ENCODE measurements around the gene WNK2. TPM values are rescaled to one million over a fixed set of nuclear protein-coding genes. Genes with fewer than 3 reads are reported as not detected.
A peak's percentile ranks its signal among the peaks of the same experiment; 100 is the strongest.

The WNK2 gene
- total RNA-seq, 1 donor from 2014 or later, result 222 TPM

- intact Hi-C loops (cut with DNase I), result no loop called here
- ATAC-seq (ENCODE audit: poor library complexity) (no peak), DNase-seq (peak; percentile 13)
Measured at GRCh38 chr9:93256878-93257807, 73.2 kb downstream of the WNK2 start.

- ATAC-seq (ENCODE audit: poor library complexity) (no peak), DNase-seq (no peak)
- intact Hi-C loops (cut with DNase I), result no loop called here
Measured at GRCh38 chr9:93257808-93258331, 73.9 kb downstream of the WNK2 start.

- ATAC-seq (ENCODE audit: poor library complexity), result no peak
- intact Hi-C loops (cut with DNase I), result no loop called here
- DNase-seq, result no peak
Measured at GRCh38 chr9:93258419-93258817, 74.5 kb downstream of the WNK2 start.

- intact Hi-C loops (cut with DNase I), result no loop called here
- DNase-seq, result no peak
- ATAC-seq (ENCODE audit: poor library complexity), result no peak
Measured at GRCh38 chr9:93258818-93259489, 75.0 kb downstream of the WNK2 start.

- intact Hi-C loops (cut with DNase I), result no loop called here
- no peak for ATAC-seq (ENCODE audit: poor library complexity)
- DNase-seq, result no peak
Measured at GRCh38 chr9:93259490-93260262, 75.7 kb downstream of the WNK2 start.

GRCh38 chr9:93260263-93261066 lies 76.5 kb downstream of the WNK2 start:
- no peak for ATAC-seq (ENCODE audit: poor library complexity)
- intact Hi-C loops (cut with DNase I), result no loop called here
- no peak for DNase-seq

GRCh38 chr9:93261281-93261680 lies 77.3 kb downstream of the WNK2 start:
- intact Hi-C loops (cut with DNase I), result no loop called here
- ATAC-seq (ENCODE audit: poor library complexity) (no peak), DNase-seq (no peak)

GRCh38 chr9:93261735-93262523 lies 78.0 kb downstream of the WNK2 start:
- intact Hi-C loops (cut with DNase I), result no loop called here
- ATAC-seq (ENCODE audit: poor library complexity) (no peak), DNase-seq (no peak)

- intact Hi-C loops (cut with DNase I), result no loop called here
- peak; percentile 64 for ATAC-seq (ENCODE audit: poor library complexity)
- no peak for DNase-seq
Measured at GRCh38 chr9:93262537-93263310, 78.8 kb downstream of the WNK2 start.

GRCh38 chr9:93263334-93264229 lies 79.6 kb downstream of the WNK2 start:
- intact Hi-C loops (cut with DNase I), result no loop called here
- ATAC-seq (ENCODE audit: poor library complexity) (no peak), DNase-seq (no peak)

GRCh38 chr9:93264338-93265125 lies 80.6 kb downstream of the WNK2 start:
- intact Hi-C loops (cut with DNase I), result no loop called here
- no peak for ATAC-seq (ENCODE audit: poor library complexity)
- no peak for DNase-seq

GRCh38 chr9:93265301-93265971 lies 81.5 kb downstream of the WNK2 start:
- intact Hi-C loops (cut with DNase I), result no loop called here
- ATAC-seq (ENCODE audit: poor library complexity), result no peak
- DNase-seq, result no peak

- intact Hi-C loops (cut with DNase I), result no loop called here
- DNase-seq, result no peak
- ATAC-seq (ENCODE audit: poor library complexity), result no peak
Measured at GRCh38 chr9:93265972-93266371, 82.0 kb downstream of the WNK2 start.

- intact Hi-C loops (cut with DNase I), result no loop called here
- DNase-seq (no peak), ATAC-seq (ENCODE audit: poor library complexity) (no peak)
Measured at GRCh38 chr9:93266521-93267001, 82.6 kb downstream of the WNK2 start.

Data from Right ventricle myocardium superior (tissue), 1 donor.